ENCODE data around the gene KCNIP2. TPM values are rescaled to one million over a fixed set of nuclear protein-coding genes. Genes with fewer than 3 reads are reported as not detected.

Gene KCNIP2
- polyA plus RNA-seq, 1 of the 3 experiments (the other 2 are of a cell fraction) = 1.0 TPM

DNA sequence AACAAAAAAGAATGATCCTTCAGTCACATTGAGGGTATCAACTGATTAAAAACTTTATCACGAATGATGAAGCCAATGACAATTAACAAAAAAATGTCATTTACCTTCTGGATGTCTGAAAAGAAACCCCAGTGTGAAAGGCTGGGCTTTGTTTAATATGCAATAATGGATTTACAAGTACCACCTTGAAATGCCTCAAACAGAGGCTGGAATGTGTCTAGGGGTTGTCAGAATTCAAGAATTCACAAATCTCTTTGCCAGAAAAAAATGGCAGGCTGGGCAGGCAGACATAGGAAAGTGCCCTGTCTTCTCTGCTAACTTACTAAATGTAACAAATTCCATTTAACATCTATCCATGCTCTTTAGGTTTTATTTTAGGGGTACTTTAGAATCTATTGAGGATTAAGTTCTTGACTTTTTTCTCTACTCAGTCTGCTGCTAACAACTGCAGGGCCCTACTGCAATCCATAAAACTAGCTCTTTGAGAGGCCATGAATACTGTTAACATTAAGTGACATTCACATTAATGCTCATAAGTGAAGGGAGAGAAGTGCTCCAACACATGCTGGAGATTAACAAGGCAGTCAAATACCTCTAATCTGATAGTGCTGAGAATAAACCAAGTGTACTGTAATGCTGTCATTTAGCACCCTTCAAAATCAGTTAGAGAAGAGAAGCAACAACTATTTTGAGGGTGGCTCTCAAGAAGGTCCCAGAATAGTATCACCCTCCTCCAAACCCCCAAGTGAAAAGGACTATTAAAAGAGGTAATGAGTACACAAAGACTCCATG lies 43.1 kb upstream of the KCNIP2 start:
- H3F3A ChIP-seq (replicated peaks; ENCODE audit: insufficient read depth) = no peaks in the 10 kb centered on the region
- H3K79me2 ChIP-seq (ENCODE audit: insufficient read depth) = no peaks in the 10 kb centered on the region
- H3K4me3 ChIP-seq (ENCODE audit: low read depth in 2 of 2, low read length in 1 of 2) = no peak overlapping the region
- CTCF ChIA-PET = interaction anchor here (5.3 to 13.0 kb wide), 2 partner anchors 45 to 124 kb away, joined by 108 to 120 read pairs; partner anchors contain the start of gene KCNIP2
- no peaks in the 10 kb centered on the region for H3K9me3 ChIP-seq
- no peaks in the 10 kb centered on the region for H3K9me2 ChIP-seq
- H2AFZ ChIP-seq (ENCODE audit: low read depth) = no peak overlapping the region
- POLR2A ChIA-PET = no interaction called here
- H3K27me3 ChIP-seq (ENCODE audit: insufficient read depth) = no peaks in the 10 kb centered on the region
- H3K9ac ChIP-seq = no peak overlapping the region
- 88% methylated on average over 1 of the region's 1 CpG for WGBS (ENCODE audit: low lambda C conversion rate)
- H3K4me2 ChIP-seq = no peak overlapping the region
- no peak overlapping the region for H3K27ac ChIP-seq (ENCODE audit: low read depth in 2 of 2, low read length in 1 of 2)
- no peak for TF ChIP-seq POLR2AphosphoS5 (IDR thresholded peaks at IDR 0.05; ENCODE audit: low read depth, low read length)
- no peak for TF ChIP-seq ELF1 (IDR thresholded peaks at IDR 0.05)
- no peak for TF ChIP-seq SIN3A (IDR thresholded peaks at IDR 0.05; ENCODE audit: borderline replicate concordance, low read depth, low read length)
- no peak for TF ChIP-seq RCOR1 (IDR thresholded peaks at IDR 0.05; ENCODE audit: low read length)
- TF ChIP-seq RXRA (IDR thresholded peaks at IDR 0.05; ENCODE audit: borderline replicate concordance, low read depth) = no peak
- no peak for TF ChIP-seq SMC3 (IDR thresholded peaks at IDR 0.05; ENCODE audit: low read depth, low read length)
- TF ChIP-seq FOXM1 (IDR thresholded peaks at IDR 0.05; ENCODE audit: low read depth) = no peak
- no peak for TF ChIP-seq EP300 (IDR thresholded peaks at IDR 0.05; ENCODE audit: borderline replicate concordance in 1 of 2, low read depth in 1 of 2, low read length in 1 of 2)
- no peak for TF ChIP-seq GABPA (IDR thresholded peaks at IDR 0.05; ENCODE audit: low read depth)
- no peak for TF ChIP-seq YY1 (IDR thresholded peaks at IDR 0.05; ENCODE audit: low read depth)
- no peak for TF ChIP-seq GATA2 (CRISPR knock-in tag; IDR thresholded peaks at IDR 0.05)
- TF ChIP-seq, protein P1, sequence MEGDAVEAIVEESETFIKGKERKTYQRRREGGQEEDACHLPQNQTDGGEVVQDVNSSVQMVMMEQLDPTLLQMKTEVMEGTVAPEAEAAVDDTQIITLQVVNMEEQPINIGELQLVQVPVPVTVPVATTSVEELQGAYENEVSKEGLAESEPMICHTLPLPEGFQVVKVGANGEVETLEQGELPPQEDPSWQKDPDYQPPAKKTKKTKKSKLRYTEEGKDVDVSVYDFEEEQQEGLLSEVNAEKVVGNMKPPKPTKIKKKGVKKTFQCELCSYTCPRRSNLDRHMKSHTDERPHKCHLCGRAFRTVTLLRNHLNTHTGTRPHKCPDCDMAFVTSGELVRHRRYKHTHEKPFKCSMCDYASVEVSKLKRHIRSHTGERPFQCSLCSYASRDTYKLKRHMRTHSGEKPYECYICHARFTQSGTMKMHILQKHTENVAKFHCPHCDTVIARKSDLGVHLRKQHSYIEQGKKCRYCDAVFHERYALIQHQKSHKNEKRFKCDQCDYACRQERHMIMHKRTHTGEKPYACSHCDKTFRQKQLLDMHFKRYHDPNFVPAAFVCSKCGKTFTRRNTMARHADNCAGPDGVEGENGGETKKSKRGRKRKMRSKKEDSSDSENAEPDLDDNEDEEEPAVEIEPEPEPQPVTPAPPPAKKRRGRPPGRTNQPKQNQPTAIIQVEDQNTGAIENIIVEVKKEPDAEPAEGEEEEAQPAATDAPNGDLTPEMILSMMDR (IDR thresholded peaks at IDR 0.05) = no peak
- TF ChIP-seq, protein P2, sequence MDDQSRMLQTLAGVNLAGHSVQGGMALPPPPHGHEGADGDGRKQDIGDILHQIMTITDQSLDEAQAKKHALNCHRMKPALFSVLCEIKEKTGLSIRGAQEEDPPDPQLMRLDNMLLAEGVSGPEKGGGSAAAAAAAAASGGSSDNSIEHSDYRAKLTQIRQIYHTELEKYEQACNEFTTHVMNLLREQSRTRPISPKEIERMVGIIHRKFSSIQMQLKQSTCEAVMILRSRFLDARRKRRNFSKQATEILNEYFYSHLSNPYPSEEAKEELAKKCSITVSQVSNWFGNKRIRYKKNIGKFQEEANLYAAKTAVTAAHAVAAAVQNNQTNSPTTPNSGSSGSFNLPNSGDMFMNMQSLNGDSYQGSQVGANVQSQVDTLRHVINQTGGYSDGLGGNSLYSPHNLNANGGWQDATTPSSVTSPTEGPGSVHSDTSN (IDR thresholded peaks at IDR 0.05) = no peak
- TF ChIP-seq TAF1 (IDR thresholded peaks at IDR 0.05; ENCODE audit: borderline replicate concordance, low read depth, low read length) = no peak
- TF ChIP-seq MEF2A (IDR thresholded peaks at IDR 0.05; ENCODE audit: borderline replicate concordance, low read depth) = no peak
- TF ChIP-seq CHD2 (IDR thresholded peaks at IDR 0.05; ENCODE audit: low read length, partially characterized antibody) = no peak
- TF ChIP-seq TCF12 (IDR thresholded peaks at IDR 0.05) = no peak
- no peak for TF ChIP-seq JUND (IDR thresholded peaks at IDR 0.05)
- TF ChIP-seq, protein P3, sequence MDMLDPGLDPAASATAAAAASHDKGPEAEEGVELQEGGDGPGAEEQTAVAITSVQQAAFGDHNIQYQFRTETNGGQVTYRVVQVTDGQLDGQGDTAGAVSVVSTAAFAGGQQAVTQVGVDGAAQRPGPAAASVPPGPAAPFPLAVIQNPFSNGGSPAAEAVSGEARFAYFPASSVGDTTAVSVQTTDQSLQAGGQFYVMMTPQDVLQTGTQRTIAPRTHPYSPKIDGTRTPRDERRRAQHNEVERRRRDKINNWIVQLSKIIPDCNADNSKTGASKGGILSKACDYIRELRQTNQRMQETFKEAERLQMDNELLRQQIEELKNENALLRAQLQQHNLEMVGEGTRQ (IDR thresholded peaks at IDR 0.05; ENCODE audit: borderline replicate concordance, low read depth, low read length) = no peak
- no peak for TF ChIP-seq EZH2phosphoT487 (IDR thresholded peaks at IDR 0.05; ENCODE audit: borderline replicate concordance, low read depth)
- no peaks in the 10 kb centered on the region for H3K36me3 ChIP-seq (replicated peaks in 1 of 2; ENCODE audit: control insufficient read depth in 1 of 2, insufficient read depth in 2 of 2, low read length in 1 of 2)
- no peaks in the 10 kb centered on the region for H3K4me1 ChIP-seq (ENCODE audit: control insufficient read depth in 1 of 2, insufficient read depth in 2 of 2, low read depth in 1 of 2, low read length in 1 of 2)
- H4K20me1 ChIP-seq (ENCODE audit: insufficient read depth) = no peaks in the 10 kb centered on the region
- no peak for DNase-seq
